Right lobe of liver (tissue), 4 donors: ENCODE data around the gene MAK.

ENCODE experiments used
- CTCF ChIP-seq, 4 donors: fragments of 200-600 bp in 3 of 4; fragments of 450-650 bp in 1 of 4; IDR thresholded peaks; one replicate each; pipeline versions ENCODE4 v1.5.1 to v1.8.0; 2016 to 2022; ENCODE audit warnings: antibody characterized with exemption in 4 of 4, mild to moderate bottlenecking in 2 of 4
- POLR2A ChIP-seq: fragments of 450-650 bp; IDR thresholded peaks from one replicate; pipeline ENCODE4 v1.6.1; 2017; ENCODE audit warnings: antibody characterized with exemption, mild to moderate bottlenecking
- donor health status: DM: no; HTN: no; CAD: no.
- donor health status: DM: no; HTN: no; CAD: no.
- donor health status: DM: no; HTN: yes; CAD: no.

DNA sequence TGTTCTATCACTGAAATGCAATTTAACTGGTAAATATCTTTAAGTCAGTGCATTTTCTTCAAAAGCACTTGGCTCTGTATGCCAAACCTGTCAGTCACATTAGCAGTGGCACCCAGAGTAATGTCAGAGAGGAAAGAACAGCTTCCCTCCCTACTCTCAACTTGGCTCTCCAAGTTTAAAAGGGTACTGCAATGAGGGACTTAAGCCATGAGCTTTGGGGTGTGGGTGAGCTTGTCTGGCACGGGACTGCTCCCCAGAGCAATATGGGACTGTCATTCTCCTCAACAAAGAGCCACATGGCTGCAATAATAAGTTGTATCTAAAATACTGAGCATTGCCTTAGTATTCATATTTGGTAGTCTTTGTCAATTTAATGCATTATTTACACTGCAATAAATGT lies 39.5 kb upstream of the MAK start:
- TF ChIP-seq CTCF (IDR thresholded peaks at IDR 0.05) (no peak), POLR2A (no peak)
